Caco-2 (cell line): Measurements from ENCODE around the gene PBX1. TPM values are rescaled to one million over a fixed set of nuclear protein-coding genes. Genes with fewer than 3 reads are reported as not detected.

Source experiments
- BruUV-seq: library from RNA; stranded (reverse); fragments of 400-500 nt; replicated peaks from 2 replicates; lab custom pipeline; 2021; lab: Mats Ljungman, UMichigan
- CTCF ChIA-PET: fragments of 300-600 bp; sonication (Branson Sonifier 250); formaldehyde crosslinking; loops from one replicate; lab custom pipeline; 2022; ENCODE audit warnings: antibody characterized with exemption; lab: Charles Lee
- POLR2A ChIA-PET: fragments of 300-600 bp; sonication (Branson Sonifier 250); formaldehyde crosslinking; loops from one replicate; lab custom pipeline; 2022; ENCODE audit warnings: antibody characterized with exemption; lab: Charles Lee
- DNase-seq, 2 experiments: peaks; one replicate each; pipeline versions ENCODE4 v3.0.0 to v3.0.0-alpha.2; 2020 to 2022
- H3K27me3 ChIP-seq: replicated peaks from 2 replicates; pipeline ENCODE4 v1.6.0; 2011; ENCODE audit warnings: low read length; ENCODE audit not compliant: control insufficient read depth, insufficient read depth
- H3K36me3 ChIP-seq: 2 replicates; pipeline ENCODE4 v1.5.1; 2011; ENCODE audit warnings: low read length; ENCODE audit not compliant: control insufficient read depth, insufficient read depth
- H3K4me1 ChIP-seq: fragments of 250-450 bp; sonication (Bioruptor Pico); 2 replicates; pipeline ENCODE4 v1.5.1; 2020; ENCODE audit warnings: mild to moderate bottlenecking
- H3K4me3 ChIP-seq: 2 replicates; pipeline ENCODE4 v1.5.1; 2011; ENCODE audit warnings: low read depth, mild to moderate bottlenecking, control low read depth, low read length
- H3K9me3 ChIP-seq: fragments of 250-450 bp; sonication (Bioruptor Pico); 2 replicates; pipeline ENCODE4 v1.5.1; 2020; ENCODE audit warnings: mild to moderate bottlenecking, moderate library complexity
- H3K27ac Mint-ChIP-seq: one replicate; pipeline ENCODE4 v1.8.0; 2022; ENCODE audit warnings: mixed read lengths; ENCODE audit not compliant: unreplicated experiment
- H3K27me3 Mint-ChIP-seq: one replicate; pipeline ENCODE4 v1.8.0; 2022; ENCODE audit warnings: mixed read lengths; ENCODE audit not compliant: insufficient read depth, unreplicated experiment
- H3K36me3 Mint-ChIP-seq: one replicate; pipeline ENCODE4 v1.8.0; 2022; ENCODE audit warnings: mild to moderate bottlenecking, mixed read lengths; ENCODE audit not compliant: insufficient read depth, unreplicated experiment
- H3K4me1 Mint-ChIP-seq: one replicate; pipeline ENCODE4 v1.8.0; 2022; ENCODE audit warnings: low read depth, mixed read lengths; ENCODE audit not compliant: unreplicated experiment
- H3K4me3 Mint-ChIP-seq: one replicate; pipeline ENCODE4 v1.8.0; 2022; ENCODE audit warnings: mild to moderate bottlenecking, moderate library complexity, mixed read lengths; ENCODE audit not compliant: unreplicated experiment
- H3K9me3 Mint-ChIP-seq: one replicate; pipeline ENCODE4 v1.8.0; 2022; ENCODE audit warnings: mixed read lengths; ENCODE audit not compliant: unreplicated experiment
- CTCF ChIP-seq, 2 experiments: fragments of 200-600 bp in 1 of 2; IDR thresholded peaks; 1 replicate in 1 of 2; 2 replicates in 1 of 2; pipeline versions ENCODE4 v1.5.1 to v1.8.0; 2011 to 2022; ENCODE audit warnings: antibody characterized with exemption in 1 of 2, control low read depth in 1 of 2, inconsistent platforms in 1 of 2, low read depth in 1 of 2, low read length in 1 of 2, mild to moderate bottlenecking in 1 of 2, moderate library complexity in 1 of 2; ENCODE audit not compliant: insufficient read depth in 1 of 2, severe bottlenecking in 1 of 2, unreplicated experiment in 1 of 2
- intact Hi-C: fragments of 100-400 bp; cut with micrococcal nuclease; formaldehyde crosslinking; loops from one replicate; pipeline ENCODE4 v1.10.0; 2022; ENCODE audit not compliant: unreplicated experiment
- total RNA-seq: library from RNA; stranded (reverse); gene quantifications from 2 replicates; pipeline ENCODE4 v1.2.3, GENCODE V29; 2022

PBX1 gene
- total RNA-seq, 1 experiment from 2014 or later = 103 TPM

GRCh38 chr1:164623805-164624204 is 64.8 kb downstream of the PBX1 start:
- H3K36me3 ChIP-seq = 0 out of 2 replicates have a peak, but pooled peaks cover 1% of the 10 kb centered on the region
- CTCF ChIA-PET = no interaction called here
- Mint-ChIP-seq H3K4me1 (peaks cover 38% of the 10 kb centered on the region), H3K9me3 (no peaks in the 10 kb centered on the region), H3K27ac (peak overlapping the region; percentile 1), H3K27me3 (no peaks in the 10 kb centered on the region), H3K36me3 (peaks cover 49% of the 10 kb centered on the region), H3K4me3 (no peak overlapping the region)
- no peak for TF ChIP-seq CTCF (IDR thresholded peaks at IDR 0.05; ENCODE audit: insufficient read depth in 1 of 2, low read depth in 1 of 2, low read length in 1 of 2, severe bottlenecking in 1 of 2, unreplicated experiment in 1 of 2)
- H3K4me1 ChIP-seq = peaks cover 11% of the 10 kb centered on the region
- H3K27me3 ChIP-seq = no peaks in the 10 kb centered on the region
- POLR2A ChIA-PET = no interaction called here
- intact Hi-C loops = loop anchor here (2.0 kb wide), 1 partner anchor 17 kb away; no protein-coding TSS in a partner anchor
- DNase-seq = no peak
- H3K9me3 ChIP-seq = no peaks in the 10 kb centered on the region
- BruUV-seq = no TSS peak
- no peak overlapping the region for H3K4me3 ChIP-seq

GRCh38 chr1:164624400-164624799 is 65.4 kb downstream of the PBX1 start:
- no peaks in the 10 kb centered on the region for H3K27me3 ChIP-seq
- H3K9me3 Mint-ChIP-seq = no peaks in the 10 kb centered on the region
- BruUV-seq = no TSS peak
- peaks cover 5% of the 10 kb centered on the region for H3K4me1 ChIP-seq
- no peak overlapping the region for H3K27ac Mint-ChIP-seq
- no peak for DNase-seq
- POLR2A ChIA-PET = no interaction called here
- H3K4me3 ChIP-seq = no peak overlapping the region
- no peaks in the 10 kb centered on the region for H3K27me3 Mint-ChIP-seq
- H3K36me3 ChIP-seq = 0 out of 2 replicates have a peak, but pooled peaks cover 1% of the 10 kb centered on the region
- CTCF ChIA-PET = interaction anchor here (0.7 to 0.8 kb wide), 2 partner anchors 10 to 22 kb away, joined by 3 read pairs; no protein-coding TSS in a partner anchor
- intact Hi-C loops = loop anchor here (2.0 kb wide), 1 partner anchor 16 kb away; no protein-coding TSS in a partner anchor
- H3K4me3 Mint-ChIP-seq = no peak overlapping the region
- no peaks in the 10 kb centered on the region for H3K9me3 ChIP-seq
- peaks cover 49% of the 10 kb centered on the region for H3K36me3 Mint-ChIP-seq
- peaks cover 38% of the 10 kb centered on the region for H3K4me1 Mint-ChIP-seq
- no peak for TF ChIP-seq CTCF (IDR thresholded peaks at IDR 0.05; ENCODE audit: insufficient read depth in 1 of 2, low read depth in 1 of 2, low read length in 1 of 2, severe bottlenecking in 1 of 2, unreplicated experiment in 1 of 2)

- Mint-ChIP-seq H3K27ac (no peak overlapping the region), H3K4me1 (peaks cover 40% of the 10 kb centered on the region)
- intact Hi-C loops = loop anchor here (2.0 to 5.0 kb wide), 2 partner anchors 16 to 37 kb away; no protein-coding TSS in a partner anchor
Measured at GRCh38 chr1:164625004-164625617, 66.1 kb downstream of the PBX1 start.

More at GRCh38 chr1:164625004-164625617, 66.1 kb downstream of the PBX1 start:
- 0 out of 2 replicates have a peak, but pooled peaks cover 1% of the 10 kb centered on the region for H3K36me3 ChIP-seq
- H3K9me3 ChIP-seq = no peaks in the 10 kb centered on the region
- no peak overlapping the region for H3K4me3 Mint-ChIP-seq
- no TSS peak for BruUV-seq
- H3K4me1 ChIP-seq = peaks cover under 1% of the 10 kb centered on the region
- H3K27me3 Mint-ChIP-seq = no peaks in the 10 kb centered on the region
- H3K27me3 ChIP-seq = no peaks in the 10 kb centered on the region
- POLR2A ChIA-PET = no interaction called here
- peaks cover 49% of the 10 kb centered on the region for H3K36me3 Mint-ChIP-seq
- no peak overlapping the region for H3K4me3 ChIP-seq
- CTCF ChIA-PET = interaction anchor here (0.7 to 0.8 kb wide), 2 partner anchors 9 to 23 kb away, joined by 3 read pairs; no protein-coding TSS in a partner anchor
- peak; percentile 30 to 42 for TF ChIP-seq CTCF (IDR thresholded peaks at IDR 0.05; ENCODE audit: insufficient read depth in 1 of 2, low read depth in 1 of 2, low read length in 1 of 2, severe bottlenecking in 1 of 2, unreplicated experiment in 1 of 2)
- DNase-seq = no peak
- no peaks in the 10 kb centered on the region for H3K9me3 Mint-ChIP-seq
